NCI-H1930 (cell line): ENCODE data around the gene CPNE1.

Experiments
- DNase-seq, 2 experiments: peaks; one replicate each; lab custom pipeline; 2025; lab: John Stamatoyannopoulos, UW

Gene CPNE1

DNA sequence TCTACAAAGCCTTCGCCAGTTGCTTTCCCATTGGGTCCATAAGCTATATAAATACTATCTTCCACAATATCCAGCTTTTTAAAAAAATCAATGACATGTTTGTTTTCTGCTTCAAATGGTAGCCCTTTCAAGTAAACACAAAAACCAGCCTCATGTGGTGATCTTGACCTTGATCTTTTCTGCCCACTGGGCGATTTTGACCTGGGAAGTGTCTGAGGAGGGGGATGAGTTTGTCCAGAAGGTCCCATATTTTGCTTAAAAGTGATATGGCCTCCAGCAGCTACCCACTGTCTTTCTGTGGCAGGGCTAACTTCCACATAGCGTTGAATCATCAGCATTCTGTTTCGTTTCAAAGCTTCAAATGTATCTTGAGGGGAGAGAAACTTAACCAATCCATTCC lies 10.8 kb downstream of the CPNE1 start:
- no peak for DNase-seq

DNA sequence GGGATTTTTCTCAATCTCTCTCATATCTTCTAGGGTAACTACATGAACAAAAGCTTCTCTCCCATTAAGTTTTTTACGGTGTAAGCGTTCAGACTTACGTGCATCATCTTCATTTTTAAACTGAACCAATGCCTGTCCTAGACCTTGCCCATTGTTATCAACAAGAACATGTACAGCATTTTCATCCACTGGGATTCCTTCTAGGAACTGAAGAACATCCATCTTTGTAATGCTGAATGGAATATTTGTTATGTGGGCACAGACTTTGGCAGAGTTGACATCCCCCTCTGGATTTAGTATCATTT lies 11.3 kb downstream of the CPNE1 start:
- no peak for DNase-seq

- no peak for DNase-seq
Observed at GRCh38 chr20:35652641-35653429, 11.9 kb downstream of the CPNE1 start.

GRCh38 chr20:35651958-35652357 lies 12.7 kb downstream of the CPNE1 start:
- no peak for DNase-seq

- DNase-seq, result no peak
Observed at GRCh38 chr20:35650632-35651031, 14.1 kb downstream of the CPNE1 start.

- no peak for DNase-seq
Observed at GRCh38 chr20:35648836-35649235, 15.9 kb downstream of the CPNE1 start.

DNA sequence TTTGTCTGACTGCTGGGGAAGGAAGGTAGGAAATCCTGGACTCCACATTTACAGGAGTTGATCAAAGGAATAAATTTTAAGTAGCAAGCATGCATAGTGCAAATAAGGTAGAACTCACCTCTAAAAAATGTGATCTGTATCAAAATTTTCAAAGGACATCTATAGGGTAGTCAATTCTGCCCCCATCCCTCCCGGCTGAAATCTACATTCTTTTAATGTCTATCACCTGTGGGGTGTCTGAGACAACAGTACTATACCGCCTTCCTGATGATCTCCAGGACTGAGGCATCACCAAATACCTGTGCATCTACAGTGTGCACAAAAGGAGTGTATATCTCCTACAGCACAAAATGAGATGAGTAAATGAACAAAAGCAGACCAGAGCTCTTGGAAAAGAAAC lies 19.9 kb downstream of the CPNE1 start:
- no peak for DNase-seq

- no peak for DNase-seq
Observed at GRCh38 chr20:35643045-35643444, 21.7 kb downstream of the CPNE1 start.

DNA sequence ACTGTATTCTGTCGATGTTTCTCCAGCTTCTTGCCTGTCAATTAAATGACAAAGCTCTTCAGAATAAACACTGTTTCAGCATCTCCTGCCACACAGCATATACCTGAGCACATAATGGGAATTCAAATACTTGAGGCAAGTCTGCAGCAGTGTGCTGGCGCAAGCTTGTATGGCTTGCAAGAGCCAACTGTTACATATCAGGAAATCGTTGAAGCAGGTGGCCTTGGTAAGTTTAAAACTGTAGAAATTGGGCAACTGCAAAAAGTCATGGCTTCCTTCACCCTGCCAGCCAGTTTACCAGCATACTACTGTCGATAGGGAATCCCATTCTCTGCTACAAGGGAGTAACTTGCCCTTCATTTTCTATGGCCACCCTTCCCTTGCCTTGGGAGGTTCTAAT lies 23.0 kb downstream of the CPNE1 start:
- DNase-seq, result no peak

DNA sequence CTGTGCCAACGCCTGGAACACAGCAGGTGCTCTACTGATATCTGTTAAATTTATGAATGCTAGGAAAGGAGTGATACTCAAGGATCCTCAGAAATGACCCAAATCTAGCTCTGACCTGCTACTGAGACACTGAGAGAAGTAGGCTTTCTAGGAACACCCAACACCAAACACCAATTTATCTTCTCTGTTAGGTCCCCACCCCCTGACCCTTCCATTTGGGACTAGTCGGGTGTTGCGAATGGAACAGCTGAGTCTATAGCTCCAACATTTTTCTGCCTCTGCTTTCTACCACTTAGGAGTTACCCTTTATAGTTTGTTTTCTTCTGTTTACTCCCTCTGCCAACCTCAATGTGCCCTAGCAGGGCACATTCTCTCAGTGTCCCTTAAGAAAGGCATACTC lies 24.0 kb downstream of the CPNE1 start:
- DNase-seq, result no peak

GRCh38 chr20:35638751-35639150 lies 25.9 kb downstream of the CPNE1 start:
- DNase-seq, result no peak

GRCh38 chr20:35637276-35637675 lies 27.4 kb downstream of the CPNE1 start:
- no peak for DNase-seq

DNA sequence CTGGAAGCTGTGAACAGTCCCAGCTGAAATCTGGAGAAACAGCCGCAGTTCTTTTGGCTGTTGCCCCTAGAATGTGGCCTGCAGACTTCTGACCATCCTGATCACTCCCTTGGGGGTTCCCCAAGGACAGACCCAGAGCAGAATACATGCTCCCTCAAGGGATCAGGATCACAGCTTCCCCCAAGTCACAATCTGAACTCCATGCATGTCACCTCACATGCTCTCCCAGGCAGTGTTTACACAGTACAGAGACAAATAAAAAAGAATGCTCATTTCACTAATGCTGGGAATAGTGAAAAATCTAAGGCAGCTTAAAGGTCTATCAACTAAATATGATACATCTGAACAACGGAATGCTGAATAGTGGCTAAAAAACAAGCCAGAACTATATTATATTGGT lies 28.6 kb downstream of the CPNE1 start:
- DNase-seq, result no peak

- DNase-seq, result no peak
Observed at GRCh38 chr20:35635652-35636051, 29.0 kb downstream of the CPNE1 start.

DNA sequence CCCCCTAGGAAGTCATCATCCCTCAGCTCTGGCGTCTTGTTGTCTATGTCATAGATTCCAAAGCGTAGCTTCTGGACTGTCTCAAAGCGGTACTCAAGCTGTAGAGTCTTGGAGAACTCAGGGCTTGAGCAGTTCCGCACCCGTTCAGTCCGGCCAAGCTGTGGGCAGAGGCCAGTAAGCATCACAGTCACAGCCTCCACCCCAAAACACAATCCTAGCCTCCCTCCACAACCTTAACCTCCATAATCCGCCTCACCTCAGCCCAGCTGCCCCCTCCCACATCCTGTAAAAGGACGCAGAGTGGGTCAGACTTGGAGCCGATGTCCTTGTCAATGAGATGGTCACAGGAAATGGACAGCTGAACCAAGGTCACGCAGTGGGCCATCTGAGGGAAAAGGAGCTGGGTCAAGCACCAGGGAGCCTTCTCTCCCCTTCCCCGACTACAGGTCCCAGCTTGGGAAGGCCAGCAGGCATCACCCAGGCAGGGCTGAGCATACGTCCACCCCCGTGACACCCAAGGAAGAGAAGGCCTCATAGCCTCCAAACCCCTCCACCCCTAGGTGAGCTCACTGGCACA lies 32.1 kb downstream of the CPNE1 start:
- DNase-seq, result no peak

DNA sequence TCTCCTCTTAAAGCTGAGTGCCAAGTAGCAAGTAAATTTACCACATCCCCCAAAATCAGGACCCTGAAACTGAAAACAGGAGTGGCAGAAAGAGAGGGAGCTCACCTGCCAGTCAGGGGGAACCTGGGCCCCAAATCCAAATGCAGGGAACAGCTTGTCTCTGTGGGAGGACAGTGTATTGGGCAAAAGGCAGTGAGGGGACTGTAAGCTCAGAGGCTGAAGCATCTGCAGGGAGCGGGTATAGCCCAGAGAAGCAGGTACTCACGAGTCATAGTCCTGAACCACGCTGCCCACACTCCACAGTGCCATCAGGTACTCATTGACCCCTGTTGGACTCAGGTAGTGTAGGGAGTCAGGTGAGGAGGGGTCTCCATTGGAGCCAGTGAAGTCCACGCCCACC lies 34.1 kb downstream of the CPNE1 start:
- no peak for DNase-seq

- no peak for DNase-seq
Observed at GRCh38 chr20:35629427-35630145, 35.1 kb downstream of the CPNE1 start.

GRCh38 chr20:35627121-35627520 lies 37.6 kb downstream of the CPNE1 start:
- no peak for DNase-seq

DNA sequence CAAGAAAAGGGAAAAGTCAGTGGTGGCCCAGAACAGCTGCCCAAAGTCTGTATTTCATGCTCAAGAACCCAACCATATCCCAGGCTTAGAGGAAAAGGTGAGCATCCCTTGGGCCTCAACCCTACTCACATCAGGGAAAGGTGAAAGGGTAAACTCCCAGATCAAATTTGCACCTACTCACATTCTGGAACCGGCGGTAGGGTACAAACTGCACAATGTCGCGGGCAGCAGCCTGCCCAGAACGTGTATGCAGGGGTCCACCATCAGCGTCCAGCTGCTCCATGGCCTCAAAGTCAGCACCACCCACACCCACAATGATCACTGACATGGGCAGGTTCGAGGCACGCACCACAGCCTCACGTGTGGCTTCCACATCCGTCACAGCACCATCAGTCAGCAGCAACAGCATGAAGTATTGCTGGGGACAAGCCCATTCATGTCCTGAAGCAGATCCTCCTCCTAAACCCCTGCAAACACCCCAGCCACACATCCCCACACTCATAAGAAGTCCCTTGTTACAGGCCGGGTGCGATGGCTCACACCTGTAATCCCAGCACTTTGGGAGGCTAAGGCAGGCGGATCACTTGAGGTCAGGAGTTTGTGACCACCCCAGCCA lies 38.2 kb downstream of the CPNE1 start:
- no peak for DNase-seq

DNA sequence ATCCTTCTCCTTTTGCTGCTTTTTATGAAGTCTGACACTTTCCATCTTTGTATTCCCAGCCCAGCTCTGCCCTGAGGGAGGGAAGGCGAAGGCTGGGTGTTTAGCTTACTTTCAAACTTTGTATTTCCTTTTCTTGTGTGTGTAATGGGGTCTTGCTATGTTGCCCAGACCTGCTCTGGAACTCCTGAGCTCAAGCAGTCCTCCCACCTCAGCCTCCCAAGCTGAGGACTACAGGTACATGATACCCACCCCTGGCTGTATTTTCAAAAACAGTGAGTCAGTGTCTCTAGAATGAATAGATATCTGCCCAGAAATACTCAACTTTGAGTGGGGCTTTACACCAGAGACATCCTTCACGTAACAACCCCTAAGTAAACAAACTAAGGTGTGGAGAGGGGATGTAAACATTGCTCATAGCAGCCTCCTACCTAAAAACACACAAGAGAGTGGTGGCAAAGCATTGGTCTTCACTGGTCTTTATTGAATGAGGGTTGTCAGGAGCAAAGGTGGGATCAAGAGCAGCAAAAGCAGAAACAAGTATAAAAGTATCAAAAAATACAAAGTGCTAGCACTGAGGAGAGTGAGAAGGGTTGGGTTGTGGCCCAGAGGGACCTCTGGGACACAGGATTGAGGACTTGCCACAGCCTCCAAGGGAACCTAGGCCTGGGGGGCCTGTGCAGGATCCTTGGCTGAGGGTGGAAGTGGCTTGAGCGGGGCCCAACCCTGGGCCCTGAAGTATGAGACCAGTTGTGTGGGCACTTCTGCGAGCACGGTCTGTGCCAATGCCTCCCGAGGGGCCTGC lies 38.9 kb downstream of the CPNE1 start:
- no peak for DNase-seq

DNA sequence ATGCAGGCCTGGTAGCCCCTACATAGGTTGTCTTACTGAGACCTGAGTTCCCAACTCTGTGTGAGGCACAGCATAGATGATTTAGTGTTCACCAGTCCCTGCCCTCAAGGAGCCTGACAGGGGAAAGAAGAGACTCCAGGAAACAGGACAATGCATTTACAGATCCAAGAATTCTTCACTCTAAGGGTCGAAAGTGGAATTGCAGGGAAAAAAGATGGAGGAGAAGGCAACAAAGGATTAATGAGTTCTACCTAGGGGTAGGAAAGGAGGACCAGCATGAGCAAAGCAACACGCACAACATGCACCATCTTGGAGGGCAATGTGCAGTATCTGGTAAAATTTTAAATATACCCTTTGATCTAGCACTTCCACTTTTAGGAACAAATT lies 43.1 kb downstream of the CPNE1 start:
- DNase-seq, result no peak
